Body of pancreas (tissue), 4 donors: ENCODE data around the gene GAREM1. TPM values are rescaled to one million over a fixed set of nuclear protein-coding genes. Genes with fewer than 3 reads are reported as not detected.

Experiments
- ATAC-seq: fragments of 150-250 bp; one replicate; pipeline ENCODE4 v1.9.1; 2016
- DNase-seq, 4 donors: peaks; one replicate each; pipeline ENCODE4 v3.0.0-alpha.2; 2019
- H3K27ac ChIP-seq, 4 donors: fragments of 200-600 bp; sonication (generic); 1 replicate in 3 of 4; 2 replicates in 1 of 4; pipeline versions ENCODE4 v1.5.1 to v1.6.1; 2016 to 2019; ENCODE audit warnings: mild to moderate bottlenecking in 1 of 4, mixed read lengths in 1 of 4, moderate library complexity in 1 of 4
- H3K27me3 ChIP-seq, 2 donors: fragments of 200-600 bp; sonication (generic); one replicate each; pipeline ENCODE4 v1.6.0; 2016; ENCODE audit warnings: mild to moderate bottlenecking in 1 of 2
- H3K36me3 ChIP-seq, 2 donors: fragments of 200-600 bp; sonication (generic); replicated peaks in 1 of 2; 2 replicates each; pipeline ENCODE4 v1.5.1; 2016; ENCODE audit warnings: low read depth in 2 of 2; ENCODE audit not compliant: insufficient read depth in 1 of 2
- H3K4me1 ChIP-seq: fragments of 200-600 bp; sonication (generic); one replicate; pipeline ENCODE4 v1.6.0; 2016
- H3K4me3 ChIP-seq, 2 donors: fragments of 200-600 bp; sonication (generic); 1 replicate in 1 of 2; 2 replicates in 1 of 2; pipeline ENCODE4 v1.5.1; 2016 to 2019
- H3K9me3 ChIP-seq, 3 donors: fragments of 200-600 bp; sonication (generic); 1 replicate in 2 of 3; 2 replicates in 1 of 3; pipeline ENCODE4 v1.5.1; 2016
- CTCF ChIP-seq, 7 experiments: fragments of 450-650 bp in 4 of 7; fragments of 200-600 bp in 3 of 7; sonication (generic) in 3 of 7; IDR thresholded peaks; one replicate each; pipeline ENCODE4 v1.5.1; 2016 to 2019; ENCODE audit warnings: antibody characterized with exemption in 7 of 7
- POLR2A ChIP-seq, 3 donors: fragments of 450-650 bp; IDR thresholded peaks; one replicate each; pipeline ENCODE4 v1.6.1; 2016; ENCODE audit warnings: antibody characterized with exemption in 3 of 3, mild to moderate bottlenecking in 2 of 3
- WGBS, 2 donors: methylation state at CpG; one replicate each; pipeline ENCODE4 v1.1.5; 2017; 5-methylcytosine and 5-hydroxymethylcytosine counted together
- intact Hi-C: fragments of 100-400 bp; cut with DNase I; formaldehyde crosslinking; loops from one replicate; pipeline ENCODE4 v1.15.1; 2023
- total RNA-seq, 2 donors: library from RNA; depleted of rRNA; stranded (reverse); fragments of >200 nt; gene quantifications; one replicate each; pipeline ENCODE4 v1.1.0, GENCODE V29; 2016

The GAREM1 gene
- total RNA-seq, 2 donors from 2014 or later, result 16.1 to 16.8 TPM

DNA sequence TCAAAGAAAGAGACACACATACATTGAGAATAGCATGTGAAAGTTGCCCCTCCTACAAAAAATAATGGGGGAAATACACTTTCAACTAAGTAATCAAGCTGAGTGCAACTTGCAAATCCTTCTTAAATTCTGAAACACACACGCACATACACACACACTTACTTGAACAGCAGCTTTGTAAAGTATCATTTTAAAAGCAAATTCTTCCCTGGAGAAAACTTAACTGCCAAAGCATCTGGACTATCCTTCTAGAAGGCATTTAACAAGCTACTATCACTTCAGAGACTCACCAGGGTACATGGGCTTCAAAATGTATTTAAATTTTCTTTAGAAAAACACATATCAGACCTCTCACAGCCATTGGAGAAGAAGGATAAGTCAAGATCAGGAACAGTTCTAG lies 15.3 kb downstream of the GAREM1 start:
- intact Hi-C loops, result no loop called here

GRCh38 chr18:32454593-32454992 lies 16.1 kb downstream of the GAREM1 start:
- ATAC-seq, result no peak

More for the DNA sequence above, 15.3 kb downstream of the GAREM1 start:
- H3K27ac ChIP-seq, result no peak overlapping the region
- DNase-seq, result no peak
- no peak for TF ChIP-seq CTCF (IDR thresholded peaks at IDR 0.05)
- TF ChIP-seq POLR2A (IDR thresholded peaks at IDR 0.05), result no peak
- peaks cover 56% of the 10 kb centered on the region for H3K4me1 ChIP-seq
- no peaks in the 10 kb centered on the region for H3K27me3 ChIP-seq
- no peaks in the 10 kb centered on the region for H3K9me3 ChIP-seq
- no peak for ATAC-seq
- 81 to 83% methylated on average over 1 of the region's 1 CpG for WGBS, 2 donors
- no peaks in the 10 kb centered on the region for H3K36me3 ChIP-seq
- no peak overlapping the region for H3K4me3 ChIP-seq

GRCh38 chr18:32450874-32451273 lies 19.8 kb downstream of the GAREM1 start:
- DNase-seq, result no peak
- TF ChIP-seq POLR2A (IDR thresholded peaks at IDR 0.05), result no peak
- no peak for TF ChIP-seq CTCF (IDR thresholded peaks at IDR 0.05)
- no peaks in the 10 kb centered on the region for H3K27me3 ChIP-seq
- peaks cover 57% of the 10 kb centered on the region for H3K4me1 ChIP-seq
- no peak overlapping the region for H3K27ac ChIP-seq
- no peaks in the 10 kb centered on the region for H3K9me3 ChIP-seq
- intact Hi-C loops, result no loop called here
- H3K4me3 ChIP-seq, result no peak overlapping the region
- no peaks in the 10 kb centered on the region for H3K36me3 ChIP-seq
- no peak for ATAC-seq

More at GRCh38 chr18:32454593-32454992, 16.1 kb downstream of the GAREM1 start:
- TF ChIP-seq POLR2A (IDR thresholded peaks at IDR 0.05), result no peak
- no peak for TF ChIP-seq CTCF (IDR thresholded peaks at IDR 0.05)
- intact Hi-C loops, result no loop called here
- Histone ChIP-seq H3K4me3 (no peak overlapping the region), H3K9me3 (no peaks in the 10 kb centered on the region), H3K27me3 (no peaks in the 10 kb centered on the region), H3K36me3 (no peaks in the 10 kb centered on the region), H3K4me1 (peaks cover 58% of the 10 kb centered on the region), H3K27ac (no peak overlapping the region)
- 29 to 40% methylated on average over 1 of the region's 1 CpG for WGBS, 2 donors
- DNase-seq, result no peak

DNA sequence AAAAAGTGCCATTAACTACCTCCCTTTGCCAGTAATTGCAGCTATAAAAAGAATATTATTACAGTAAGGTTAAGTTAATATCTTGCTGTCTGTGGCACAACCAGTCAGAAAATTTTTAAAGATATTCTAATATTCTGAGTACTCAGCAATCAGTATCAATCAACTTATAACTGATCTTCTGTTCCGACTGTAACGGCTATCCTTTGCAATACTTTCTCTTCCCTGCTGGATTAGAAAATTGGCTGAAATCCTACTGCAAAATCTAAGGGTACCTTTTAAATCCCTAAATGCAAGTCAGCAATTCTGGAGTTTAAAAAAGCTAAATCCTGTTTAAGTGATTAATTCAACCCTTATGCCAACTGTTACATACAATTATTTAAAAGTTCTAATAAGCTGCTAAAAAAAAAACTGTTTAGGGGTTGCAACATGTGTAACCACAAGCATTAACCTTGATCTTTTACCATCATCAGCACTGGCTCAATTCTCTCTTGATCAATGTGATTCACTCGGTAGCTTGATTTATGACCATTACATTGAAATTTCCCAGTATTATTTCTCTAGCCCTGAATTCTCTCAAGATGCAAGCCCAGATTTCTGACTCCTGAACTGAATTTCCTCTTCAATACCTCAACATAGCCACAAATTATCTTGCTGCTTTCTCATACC lies 20.5 kb downstream of the GAREM1 start:
- ATAC-seq, result no peak
- Histone ChIP-seq H3K4me3 (no peak overlapping the region), H3K36me3 (no peaks in the 10 kb centered on the region), H3K27me3 (no peaks in the 10 kb centered on the region), H3K9me3 (no peaks in the 10 kb centered on the region), H3K27ac (no peak overlapping the region), H3K4me1 (peaks cover 54% of the 10 kb centered on the region)
- intact Hi-C loops, result no loop called here
- TF ChIP-seq CTCF (IDR thresholded peaks at IDR 0.05), result no peak
- TF ChIP-seq POLR2A (IDR thresholded peaks at IDR 0.05), result no peak
- DNase-seq, result no peak
- WGBS, 2 donors, result 48 to 56% methylated on average over 3 of the region's 3 CpGs

GRCh38 chr18:32446780-32447179 lies 23.9 kb downstream of the GAREM1 start:
- H3K27ac ChIP-seq, result no peak overlapping the region
- TF ChIP-seq POLR2A (IDR thresholded peaks at IDR 0.05) (no peak), CTCF (IDR thresholded peaks at IDR 0.05) (no peak)
- 64 to 73% methylated on average over 3 of the region's 3 CpGs for WGBS, 2 donors
- H3K27me3 ChIP-seq, result no peaks in the 10 kb centered on the region
- no peaks in the 10 kb centered on the region for H3K36me3 ChIP-seq
- DNase-seq (no peak), ATAC-seq (no peak)
- intact Hi-C loops, result no loop called here
- H3K4me3 ChIP-seq, result no peak overlapping the region
- no peaks in the 10 kb centered on the region for H3K9me3 ChIP-seq
- H3K4me1 ChIP-seq, result peaks cover 58% of the 10 kb centered on the region
